Liver (tissue), 9 donors: ENCODE data around the gene CARD9. TPM values are rescaled to one million over a fixed set of nuclear protein-coding genes. Genes with fewer than 3 reads are reported as not detected.

Experiments used
- DNase-seq: peaks from one replicate; pipeline ENCODE4 v3.0.0-alpha.2; 2017; ENCODE audit warnings: low spot score
- H3K27ac ChIP-seq, 2 donors: one replicate each; pipeline ENCODE4 v1.7.0; 2013; ENCODE audit warnings: inconsistent platforms in 2 of 2, low read length in 2 of 2, control low read depth in 1 of 2, low read depth in 1 of 2, mild to moderate bottlenecking in 1 of 2
- H3K27me3 ChIP-seq, 4 donors: one replicate each; pipeline versions ENCODE4 v1.6.1 to v1.7.0; 2013; ENCODE audit warnings: low read length in 3 of 4, inconsistent platforms in 1 of 4, mild to moderate bottlenecking in 1 of 4, moderate library complexity in 1 of 4; ENCODE audit not compliant: control insufficient read depth in 4 of 4, insufficient read depth in 4 of 4
- H3K36me3 ChIP-seq, 4 donors: one replicate each; pipeline versions ENCODE4 v1.6.1 to v1.7.0; 2013; ENCODE audit warnings: low read length in 3 of 4, mild to moderate bottlenecking in 3 of 4, low read depth in 1 of 4, moderate library complexity in 1 of 4; ENCODE audit not compliant: control insufficient read depth in 4 of 4, insufficient read depth in 3 of 4
- H3K4me1 ChIP-seq, 4 donors: one replicate each; pipeline versions ENCODE4 v1.6.1 to v1.7.0; 2013; ENCODE audit warnings: low read length in 3 of 4, mild to moderate bottlenecking in 3 of 4, moderate library complexity in 1 of 4; ENCODE audit not compliant: control insufficient read depth in 4 of 4, insufficient read depth in 4 of 4
- H3K4me3 ChIP-seq, 3 donors: one replicate each; pipeline versions ENCODE4 v1.6.1 to v1.7.0; 2013; ENCODE audit warnings: low read length in 3 of 3, control low read depth in 1 of 3, low read depth in 1 of 3, mild to moderate bottlenecking in 1 of 3
- H3K9ac ChIP-seq, 2 donors: one replicate each; pipeline ENCODE4 v1.7.0; 2013; ENCODE audit warnings: low read length in 2 of 2, mild to moderate bottlenecking in 2 of 2, moderate library complexity in 2 of 2, control low read depth in 1 of 2, low read depth in 1 of 2
- H3K9me3 ChIP-seq, 4 donors: one replicate each; pipeline versions ENCODE4 v1.6.1 to v1.7.0; 2013; ENCODE audit warnings: low read length in 3 of 4; ENCODE audit not compliant: control insufficient read depth in 4 of 4
- ATF3 ChIP-seq: IDR thresholded peaks from 2 replicates; pipeline ENCODE4 v1.6.1; 2016; ENCODE audit warnings: antibody characterized with exemption
- CTCF ChIP-seq: fragments of 150-350 bp; IDR thresholded peaks from 2 replicates; pipeline ENCODE4 v1.5.1; 2017; ENCODE audit warnings: improper control_type of control experiment, low read depth, low read length; ENCODE audit not compliant: missing input control
- EGR1 ChIP-seq, 2 donors: IDR thresholded peaks; 2 replicates each; pipeline ENCODE4 v1.6.1; 2016 to 2018; ENCODE audit warnings: antibody characterized with exemption in 2 of 2, low read depth in 2 of 2
- FOXA1 ChIP-seq: IDR thresholded peaks from 2 replicates; pipeline ENCODE4 v1.6.1; 2016; ENCODE audit warnings: antibody characterized with exemption
- FOXA2 ChIP-seq: IDR thresholded peaks from 2 replicates; pipeline ENCODE4 v1.6.1; 2016; ENCODE audit warnings: antibody characterized with exemption
- GABPA ChIP-seq, 2 donors: IDR thresholded peaks in 1 of 2; conservative IDR thresholded peaks in 1 of 2; 2 replicates each; pipeline ENCODE4 v1.6.1; 2016; ENCODE audit warnings: antibody characterized with exemption in 2 of 2, mild to moderate bottlenecking in 1 of 2, moderate library complexity in 1 of 2
- HNF4A ChIP-seq, 2 donors: conservative IDR thresholded peaks; 2 replicates each; pipeline ENCODE4 v1.6.1; 2016; ENCODE audit warnings: antibody characterized with exemption in 2 of 2, mild to moderate bottlenecking in 2 of 2
- HNF4G ChIP-seq: IDR thresholded peaks from 2 replicates; pipeline ENCODE4 v1.6.1; 2016; ENCODE audit warnings: antibody characterized with exemption
- JUND ChIP-seq, 2 donors: IDR thresholded peaks; 2 replicates each; pipeline ENCODE4 v1.6.1; 2016; ENCODE audit warnings: antibody characterized with exemption in 2 of 2
- NR2F2 ChIP-seq: IDR thresholded peaks from 2 replicates; pipeline ENCODE4 v1.6.1; 2016; ENCODE audit warnings: antibody characterized with exemption
- RAD21 ChIP-seq, 2 donors: IDR thresholded peaks; 2 replicates each; pipeline ENCODE4 v1.6.1; 2016; ENCODE audit warnings: antibody characterized with exemption in 2 of 2, mild to moderate bottlenecking in 2 of 2
- RXRA ChIP-seq, 2 donors: IDR thresholded peaks; 2 replicates each; pipeline ENCODE4 v1.6.1; 2017 to 2018; ENCODE audit warnings: antibody characterized with exemption in 2 of 2, mild to moderate bottlenecking in 1 of 2
- SP1 ChIP-seq: IDR thresholded peaks from 2 replicates; pipeline ENCODE4 v1.6.1; 2018; ENCODE audit warnings: antibody characterized with exemption, mild to moderate bottlenecking
- TAF1 ChIP-seq: conservative IDR thresholded peaks from 2 replicates; pipeline ENCODE4 v1.6.1; 2016; ENCODE audit warnings: antibody characterized with exemption, mild to moderate bottlenecking
- YY1 ChIP-seq: IDR thresholded peaks from 2 replicates; pipeline ENCODE4 v1.6.1; 2016; ENCODE audit warnings: antibody characterized with exemption, mild to moderate bottlenecking
- ZBTB33 ChIP-seq: IDR thresholded peaks from 2 replicates; pipeline ENCODE4 v1.6.1; 2016; ENCODE audit warnings: antibody characterized with exemption
- WGBS: extraction: QIAGEN DNeasy Blood & Tissue Kit; methylation state at CpG from one replicate; pipeline ENCODE4 v1.1.7; 2013; 5-methylcytosine and 5-hydroxymethylcytosine counted together
- polyA plus RNA-seq, 2 donors: library from polyadenylated mRNA; stranded (reverse) in 1 of 2; unstranded in 1 of 2; fragments of 200-250 nt in 1 of 2; fragments of >200 nt in 1 of 2; fragmentation: Nextera tagmentation in 1 of 2; extraction: Ambion mirVana in 1 of 2; gene quantifications; one replicate each; pipeline versions ENCODE4 v1.2.1 to v1.2.3, GENCODE V29; 2013 to 2015
- total RNA-seq, 2 donors: library from RNA; depleted of rRNA; stranded (reverse); fragments of >200 nt; gene quantifications; one replicate each; pipeline ENCODE4 v1.2.3, GENCODE V29; 2014
- TF ChIP-seq, protein P1 (sequence below): IDR thresholded peaks from 2 replicates; pipeline ENCODE4 v1.6.1; 2016; ENCODE audit warnings: antibody characterized with exemption, mild to moderate bottlenecking
- TF ChIP-seq, protein P2 (sequence below): IDR thresholded peaks from 2 replicates; pipeline ENCODE4 v1.6.1; 2016; ENCODE audit warnings: antibody characterized with exemption
- donor health status: healthy.
- donor health status: healthy.
- donor health status: healthy.
- donor health status: healthy.
- donor health status: healthy.

Gene CARD9
- total and polyA plus RNA-seq, 4 donors, result 0.25 to 5.3 (median 2.2) TPM

DNA sequence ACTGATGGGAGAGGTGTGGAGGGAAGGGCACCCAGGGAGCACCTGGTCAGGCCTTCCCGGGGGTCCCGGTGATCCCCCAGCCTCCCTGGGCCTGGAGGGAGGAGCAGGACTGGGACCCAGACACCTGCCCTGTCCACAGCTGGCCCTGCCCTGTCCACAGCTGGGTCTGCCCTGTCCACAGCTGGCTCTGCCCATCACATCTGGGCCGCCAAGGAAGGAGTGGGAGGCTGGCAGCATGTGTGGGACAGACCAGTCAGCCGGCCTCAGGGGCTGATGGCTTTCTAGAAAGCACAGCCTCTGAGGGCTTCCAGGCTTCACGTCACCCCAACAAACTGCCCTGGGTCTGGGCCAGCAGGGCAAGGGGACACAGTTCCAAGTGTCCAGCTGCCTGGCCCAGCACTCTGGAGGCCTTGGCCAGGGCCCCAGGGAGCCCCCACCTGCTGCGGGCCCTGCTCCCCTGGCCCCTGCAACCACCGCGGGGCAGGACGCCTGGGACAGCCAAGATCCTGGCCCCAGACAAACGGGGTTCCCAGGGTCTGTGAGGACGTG lies 22.1 kb downstream of the CARD9 start:
- 85% methylated on average over 11 of the region's 11 CpGs for WGBS
- DNase-seq, result no peak
- H3K4me3 ChIP-seq, result no peak overlapping the region
- TF ChIP-seq GABPA (IDR thresholded peaks at IDR 0.05 in 1 of 2, conservative IDR thresholded peaks at IDR 0.05 in 1 of 2), result no peak
- TF ChIP-seq HNF4G, result no peak
- TF ChIP-seq RAD21 (IDR thresholded peaks at IDR 0.05), result no peak
- no peak for TF ChIP-seq EGR1 (IDR thresholded peaks at IDR 0.05; ENCODE audit: low read depth in 2 of 2)
- TF ChIP-seq, protein P1, sequence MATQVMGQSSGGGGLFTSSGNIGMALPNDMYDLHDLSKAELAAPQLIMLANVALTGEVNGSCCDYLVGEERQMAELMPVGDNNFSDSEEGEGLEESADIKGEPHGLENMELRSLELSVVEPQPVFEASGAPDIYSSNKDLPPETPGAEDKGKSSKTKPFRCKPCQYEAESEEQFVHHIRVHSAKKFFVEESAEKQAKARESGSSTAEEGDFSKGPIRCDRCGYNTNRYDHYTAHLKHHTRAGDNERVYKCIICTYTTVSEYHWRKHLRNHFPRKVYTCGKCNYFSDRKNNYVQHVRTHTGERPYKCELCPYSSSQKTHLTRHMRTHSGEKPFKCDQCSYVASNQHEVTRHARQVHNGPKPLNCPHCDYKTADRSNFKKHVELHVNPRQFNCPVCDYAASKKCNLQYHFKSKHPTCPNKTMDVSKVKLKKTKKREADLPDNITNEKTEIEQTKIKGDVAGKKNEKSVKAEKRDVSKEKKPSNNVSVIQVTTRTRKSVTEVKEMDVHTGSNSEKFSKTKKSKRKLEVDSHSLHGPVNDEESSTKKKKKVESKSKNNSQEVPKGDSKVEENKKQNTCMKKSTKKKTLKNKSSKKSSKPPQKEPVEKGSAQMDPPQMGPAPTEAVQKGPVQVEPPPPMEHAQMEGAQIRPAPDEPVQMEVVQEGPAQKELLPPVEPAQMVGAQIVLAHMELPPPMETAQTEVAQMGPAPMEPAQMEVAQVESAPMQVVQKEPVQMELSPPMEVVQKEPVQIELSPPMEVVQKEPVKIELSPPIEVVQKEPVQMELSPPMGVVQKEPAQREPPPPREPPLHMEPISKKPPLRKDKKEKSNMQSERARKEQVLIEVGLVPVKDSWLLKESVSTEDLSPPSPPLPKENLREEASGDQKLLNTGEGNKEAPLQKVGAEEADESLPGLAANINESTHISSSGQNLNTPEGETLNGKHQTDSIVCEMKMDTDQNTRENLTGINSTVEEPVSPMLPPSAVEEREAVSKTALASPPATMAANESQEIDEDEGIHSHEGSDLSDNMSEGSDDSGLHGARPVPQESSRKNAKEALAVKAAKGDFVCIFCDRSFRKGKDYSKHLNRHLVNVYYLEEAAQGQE, result no peak
- TF ChIP-seq NR2F2, result no peak
- TF ChIP-seq FOXA1, result no peak
- no peak for TF ChIP-seq HNF4A (conservative IDR thresholded peaks at IDR 0.05)
- TF ChIP-seq SP1, result no peak
- no peak for TF ChIP-seq TAF1
- TF ChIP-seq FOXA2, result no peak
- TF ChIP-seq, protein P2, sequence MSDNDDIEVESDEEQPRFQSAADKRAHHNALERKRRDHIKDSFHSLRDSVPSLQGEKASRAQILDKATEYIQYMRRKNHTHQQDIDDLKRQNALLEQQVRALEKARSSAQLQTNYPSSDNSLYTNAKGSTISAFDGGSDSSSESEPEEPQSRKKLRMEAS, result no peak
- TF ChIP-seq RXRA (IDR thresholded peaks at IDR 0.05), result no peak
- TF ChIP-seq ATF3, result no peak
- TF ChIP-seq ZBTB33, result no peak
- TF ChIP-seq YY1, result no peak
- TF ChIP-seq CTCF, result no peak
- TF ChIP-seq JUND (IDR thresholded peaks at IDR 0.05), result no peak
- no peaks in the 10 kb centered on the region for H3K36me3 ChIP-seq
- H3K27ac ChIP-seq, result no peak overlapping the region
- H3K9me3 ChIP-seq, result no peaks in the 10 kb centered on the region
- H3K4me1 ChIP-seq, result peaks cover 0 to 5% (median 1%) of the 10 kb centered on the region in 4 donors
- H3K27me3 ChIP-seq, result no peaks in the 10 kb centered on the region
- H3K9ac ChIP-seq, result no peak overlapping the region
